Epidermal melanocyte (primary cell): ENCODE data around the gene NOC4L.
"Not testable (repeated sequence)": the region's sequence is repeated elsewhere in the genome, so short reads cannot be mapped to it uniquely, and the experiment has no call there.

ENCODE experiments used
- DNase-seq: peaks from one replicate; pipeline ENCODE4 v3.0.0; 2011; ENCODE audit warnings: low spot score; ENCODE audit not compliant: insufficient read length

Gene NOC4L

DNA sequence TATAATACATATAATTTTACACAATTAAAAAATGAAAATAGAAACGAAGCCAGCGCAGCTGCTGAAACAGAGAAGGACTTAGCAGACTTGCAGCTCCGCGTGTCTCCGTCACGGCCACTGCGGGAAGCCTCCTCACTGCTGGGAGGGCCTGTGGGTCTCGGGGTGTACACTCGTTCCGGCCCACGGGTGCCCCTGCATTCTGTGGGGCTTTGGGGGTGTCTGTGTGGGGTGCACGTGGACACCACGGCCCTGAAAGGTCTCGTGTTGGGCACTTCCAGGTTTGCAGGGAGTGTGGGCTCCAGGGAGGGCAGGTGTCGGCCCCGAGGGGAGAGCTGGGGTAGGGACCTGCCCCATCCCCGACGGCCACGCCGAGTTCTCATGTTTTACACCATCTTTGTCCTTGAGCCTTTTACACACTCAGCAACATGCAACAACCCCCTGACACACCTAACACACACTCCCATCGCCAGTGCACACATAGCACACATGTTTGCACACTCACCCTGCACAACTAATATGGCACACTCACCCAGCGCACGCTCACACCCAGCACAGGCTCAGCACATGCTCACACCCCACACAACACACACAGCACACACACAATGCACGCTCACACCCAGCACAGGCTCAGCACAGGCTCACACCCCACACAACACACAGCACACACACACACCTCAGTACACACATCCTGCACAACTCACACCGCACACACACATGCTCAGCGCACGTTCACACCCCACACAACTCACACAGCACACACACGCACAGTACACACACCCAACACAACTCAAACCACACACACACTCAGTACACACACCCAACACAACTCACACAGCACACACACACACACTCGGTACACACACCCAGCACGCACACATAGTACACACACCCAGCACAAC lies 36.6 kb downstream of the NOC4L start:
- no peak for DNase-seq

GRCh38 chr12:132181570-132182200 lies 37.4 kb downstream of the NOC4L start:
- DNase-seq: no peak

GRCh38 chr12:132182206-132182710 lies 38.0 kb downstream of the NOC4L start:
- DNase-seq: no peak

DNA sequence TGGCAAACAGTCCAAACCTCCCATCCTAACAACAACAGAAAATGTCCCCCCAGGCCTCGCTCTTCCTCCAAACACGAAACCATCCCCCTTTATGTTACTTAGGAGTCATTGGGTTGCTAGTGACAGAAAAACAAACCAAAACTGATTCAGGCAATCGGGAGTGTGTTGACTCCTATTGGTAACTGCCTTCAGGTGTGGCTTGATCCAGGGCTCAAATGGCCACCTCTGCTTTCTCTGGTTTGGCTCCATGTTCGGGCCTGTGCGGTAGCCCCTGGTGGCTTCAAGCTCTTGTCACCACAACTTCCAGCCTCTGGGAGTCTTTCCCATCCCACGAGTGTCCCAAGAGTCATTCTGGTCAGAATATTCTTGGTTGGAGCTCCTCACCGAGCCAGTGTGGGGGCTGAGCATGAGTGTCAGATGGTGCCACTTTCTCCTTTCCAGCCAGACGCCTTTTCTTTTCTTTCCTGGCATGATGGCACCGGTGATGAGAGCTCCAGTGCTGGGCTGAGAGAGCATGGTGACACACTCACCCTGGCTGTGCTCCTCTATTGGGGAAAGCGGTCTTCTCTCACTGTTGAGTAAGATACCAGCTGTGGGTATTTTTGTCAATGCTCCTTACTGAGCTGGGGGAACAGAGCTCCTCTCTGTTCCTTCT lies 38.6 kb downstream of the NOC4L start:
- no peak for DNase-seq

GRCh38 chr12:132185705-132186104 lies 41.4 kb downstream of the NOC4L start:
- no peak for DNase-seq

DNA sequence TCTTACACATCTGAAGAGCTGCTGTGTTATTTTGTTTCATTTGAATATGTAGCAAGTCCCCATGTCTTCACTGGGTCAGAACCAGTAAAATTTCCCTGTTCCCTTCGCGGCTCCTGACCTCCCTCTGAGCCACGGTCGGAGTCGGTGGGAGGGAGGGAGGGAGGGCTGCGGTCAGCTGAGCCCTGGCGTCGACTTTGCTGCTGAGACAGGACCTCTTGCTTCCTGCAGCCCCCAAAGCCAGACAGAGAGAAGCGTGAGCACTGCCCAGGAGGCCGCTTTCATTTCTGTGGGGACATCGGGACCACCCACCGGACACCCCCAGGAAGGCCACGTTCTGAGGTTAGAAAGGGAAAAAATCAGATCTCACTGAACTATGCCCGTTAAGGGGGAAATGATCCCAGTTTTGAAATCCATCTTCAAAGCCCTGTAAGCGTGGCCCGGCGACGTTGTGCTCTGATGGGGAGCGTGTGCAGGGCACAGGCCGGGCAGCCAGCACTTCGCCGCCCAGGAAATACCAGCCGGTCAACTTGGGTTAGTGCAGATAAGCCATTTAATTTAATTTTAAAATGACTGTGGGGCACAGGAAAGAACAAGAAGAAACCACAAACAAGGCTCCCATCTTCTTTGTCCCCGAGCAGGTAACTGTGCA lies 42.1 kb downstream of the NOC4L start:
- DNase-seq: no peak

- DNase-seq: no peak
Measured at GRCh38 chr12:132186857-132187620, 42.8 kb downstream of the NOC4L start.

DNA sequence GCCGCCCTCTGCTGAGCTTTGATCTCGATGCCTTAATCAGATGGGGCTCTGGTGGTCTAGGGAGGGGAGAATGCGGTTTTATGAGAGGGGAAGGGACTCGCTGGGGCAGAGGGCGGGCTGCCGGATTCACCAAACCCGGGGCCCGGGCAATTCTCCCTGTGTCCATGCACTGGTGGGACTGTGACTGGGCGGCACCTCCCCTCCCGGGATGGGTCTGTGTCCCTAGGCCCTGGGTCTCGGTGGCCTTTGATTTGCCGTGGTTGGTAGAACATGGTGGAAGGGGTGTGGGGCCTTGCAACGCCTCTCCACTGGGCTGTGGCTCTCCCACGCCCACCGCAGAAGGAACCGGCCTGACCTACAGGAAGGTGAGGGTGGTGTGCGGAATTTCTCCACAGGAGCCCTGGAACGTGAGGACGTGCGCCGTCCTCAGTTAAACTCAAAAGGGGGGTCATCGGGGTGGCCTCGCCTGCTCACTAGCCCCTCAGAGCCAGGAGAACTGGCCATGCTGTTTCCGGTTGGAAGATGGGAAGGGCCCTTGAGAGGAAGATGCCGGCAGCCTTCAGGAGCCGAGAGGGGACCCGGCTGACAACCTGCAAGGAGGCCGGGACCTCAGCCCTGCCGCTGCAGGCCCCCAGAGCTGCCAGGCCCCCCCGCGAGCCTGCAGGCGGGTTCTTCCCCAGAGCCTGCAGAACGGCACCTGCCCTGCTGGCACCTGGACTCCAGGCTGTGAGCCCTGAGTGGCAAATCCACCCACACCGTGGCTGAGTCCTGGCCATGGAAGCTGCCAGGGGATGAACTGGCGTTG lies 43.6 kb downstream of the NOC4L start:
- DNase-seq: no peak

GRCh38 chr12:132188451-132188901 lies 44.2 kb downstream of the NOC4L start:
- DNase-seq: no peak

- no peak for DNase-seq
Measured at GRCh38 chr12:132188916-132189325, 44.7 kb downstream of the NOC4L start.

GRCh38 chr12:132189378-132190011 lies 45.2 kb downstream of the NOC4L start:
- DNase-seq: peak; percentile 97

DNA sequence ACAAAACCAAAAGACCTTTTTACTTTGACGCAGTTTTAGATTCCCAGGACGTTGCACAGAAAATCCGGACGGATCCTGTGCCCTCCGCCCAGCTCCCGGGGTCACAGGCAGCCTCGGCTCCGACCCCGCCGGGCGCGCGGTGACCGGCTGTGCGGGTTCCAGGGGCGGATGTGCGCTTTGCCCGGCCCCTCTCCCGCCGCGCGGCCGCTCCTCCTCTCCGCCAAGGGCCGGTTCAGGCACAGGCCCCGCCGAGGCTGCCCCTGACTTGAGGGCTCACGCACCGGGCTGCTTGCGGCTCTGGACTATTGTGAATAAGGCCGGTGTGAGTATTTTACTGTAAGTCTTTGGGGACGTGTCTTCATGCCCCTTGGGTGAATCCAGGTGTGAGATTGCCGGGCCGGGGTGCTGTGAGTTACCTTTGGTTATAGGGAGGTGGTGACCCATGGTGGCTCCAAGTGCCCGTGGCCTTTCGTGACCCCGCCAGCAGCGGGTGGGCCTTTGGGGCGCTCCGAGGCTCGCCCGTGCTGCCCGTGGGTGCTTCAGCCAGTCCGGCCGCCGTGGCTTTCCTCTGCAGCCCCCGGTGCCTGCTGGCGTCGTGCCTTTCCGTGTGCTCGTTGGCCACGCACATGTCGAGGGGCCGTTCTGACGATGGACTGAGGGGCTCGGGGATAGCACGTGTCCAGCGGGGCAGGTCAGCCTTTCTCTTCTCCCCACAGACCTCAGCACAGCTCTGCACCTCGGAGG lies 45.9 kb downstream of the NOC4L start:
- DNase-seq: no peak

DNA sequence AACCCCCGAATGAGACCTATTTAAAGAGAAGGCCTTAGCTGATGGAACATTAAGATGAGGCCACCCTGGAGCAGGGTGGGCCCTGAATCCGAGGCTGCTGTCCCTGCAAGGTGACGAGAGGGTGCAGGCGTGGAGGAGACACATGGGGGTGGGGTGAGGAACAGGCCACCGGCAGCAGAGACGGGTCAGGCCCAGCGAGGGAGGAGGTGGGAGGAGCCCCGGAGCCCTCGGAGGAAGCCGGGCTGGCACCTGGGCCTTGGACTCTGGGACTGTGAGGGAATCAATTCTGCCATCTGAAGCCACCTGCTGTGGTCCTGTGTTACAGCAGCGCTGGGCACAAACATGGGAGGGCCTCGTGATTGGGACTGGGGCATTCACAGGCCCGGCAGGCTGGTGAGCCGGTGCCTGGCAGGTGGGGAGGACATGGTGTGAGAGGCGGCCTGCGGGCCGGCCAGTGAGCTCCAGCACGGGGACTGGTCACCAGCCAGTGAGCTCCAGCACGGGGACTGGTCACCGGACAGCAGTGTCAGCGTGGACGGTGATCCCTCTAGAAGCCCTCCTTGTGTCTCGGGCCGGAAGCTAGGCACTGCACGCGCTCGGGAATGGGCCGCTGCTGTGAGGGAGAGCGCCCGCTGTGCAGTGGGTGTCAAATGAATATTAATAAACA lies 46.7 kb downstream of the NOC4L start:
- no peak for DNase-seq

DNA sequence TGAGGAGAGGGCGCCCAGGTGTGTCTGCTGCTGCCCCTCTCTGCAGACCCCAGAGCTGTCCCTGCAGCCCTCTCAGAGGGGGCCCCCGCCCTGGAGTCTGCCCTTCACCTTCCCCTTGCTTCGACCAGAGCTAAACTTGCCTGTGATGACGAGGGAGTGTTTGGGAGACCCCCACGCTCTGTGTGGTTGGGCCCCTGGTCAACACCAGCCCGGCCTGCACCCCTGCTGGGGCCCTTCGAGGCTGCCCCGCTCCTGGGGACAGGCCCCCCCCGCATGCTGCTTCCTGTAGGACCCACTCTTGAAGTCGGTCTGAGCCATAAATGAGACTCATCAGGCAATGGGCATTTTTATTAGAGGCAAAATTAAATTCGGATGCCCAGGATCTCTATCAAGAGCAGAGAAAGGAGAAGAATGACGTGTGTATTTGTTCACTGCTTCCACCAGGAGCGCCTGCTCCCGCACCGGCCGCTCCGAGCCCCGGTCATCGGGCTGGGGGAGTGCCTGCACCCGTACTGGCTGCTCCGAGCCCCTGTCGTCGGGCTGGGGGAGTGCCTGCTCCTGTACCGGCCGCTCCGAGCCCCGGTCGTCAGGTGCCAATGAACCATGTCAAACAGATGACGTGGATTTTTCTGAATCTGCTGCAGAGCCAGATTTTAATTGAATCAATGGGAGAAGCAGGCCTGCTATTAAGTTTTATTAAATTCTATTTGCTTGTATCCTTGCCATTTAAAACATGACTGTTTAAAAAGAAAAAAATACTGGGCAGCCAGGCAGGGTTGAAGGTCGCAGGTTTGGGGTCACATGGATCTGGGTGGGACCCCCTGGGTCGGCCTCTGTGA lies 47.7 kb downstream of the NOC4L start:
- no peak for DNase-seq

- DNase-seq: no peak
Measured at GRCh38 chr12:132194056-132194455, 49.8 kb downstream of the NOC4L start.

DNA sequence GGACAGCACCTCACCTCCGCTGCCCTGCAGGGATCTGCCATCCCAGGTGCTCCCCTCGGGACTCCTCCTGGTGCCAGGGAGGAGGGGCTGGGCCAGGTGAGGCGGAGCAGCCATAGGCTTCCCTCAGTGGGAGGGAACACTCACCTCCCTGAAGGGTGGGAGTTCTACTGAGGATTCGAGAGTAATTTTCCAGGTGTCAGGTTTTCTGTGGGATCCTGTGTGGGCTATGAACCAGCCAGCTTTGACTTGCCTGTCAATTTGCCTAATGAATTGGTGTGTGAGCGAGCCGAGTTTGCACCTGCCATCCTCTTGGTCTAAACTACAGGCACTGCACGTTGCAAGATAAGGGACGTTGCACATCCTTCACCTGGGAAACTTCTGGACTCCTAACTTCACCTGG lies 50.3 kb downstream of the NOC4L start:
- DNase-seq: no peak

DNA sequence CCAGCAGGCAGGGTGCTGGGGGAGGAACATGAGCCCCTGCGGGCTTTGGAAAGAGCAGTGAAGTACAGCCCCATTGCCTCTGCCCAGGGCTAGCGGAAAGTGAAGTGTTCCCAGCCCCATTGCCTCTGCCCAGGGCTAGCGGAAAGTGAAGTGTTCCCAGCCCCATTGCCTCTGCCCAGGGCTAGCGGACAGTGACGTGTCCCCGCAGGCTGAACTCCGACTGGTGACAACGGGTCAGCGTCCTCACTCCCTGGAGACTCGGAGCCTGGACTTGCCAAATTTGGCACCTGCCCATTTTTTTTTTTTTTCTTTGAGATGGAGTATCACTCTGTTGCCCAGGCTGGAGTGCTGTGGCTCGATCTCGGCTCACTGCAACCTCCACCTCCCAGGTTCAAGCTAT lies 51.0 kb downstream of the NOC4L start:
- not testable (repeated sequence) for DNase-seq
